ENCODE data around the gene CCP110.

Gene CCP110

GRCh38 chr16:19499006-19499405 lies 24.7 kb upstream of the CCP110 start:
- no peak overlapping the region for H3K4me3 ChIP-seq (ENCODE audit: low read depth in 1 of 2, low read length in 2 of 2)
- H3K27me3 ChIP-seq (ENCODE audit: insufficient read depth, low read length, poor library complexity) = no peaks in the 10 kb centered on the region
- no peak overlapping the region for H3K4me2 ChIP-seq (ENCODE audit: insufficient read depth, low read length)
- TF ChIP-seq EZH2 (IDR thresholded peaks at IDR 0.05; ENCODE audit: borderline replicate concordance, low read depth, low read length, severe bottlenecking) (no peak), CTCF (IDR thresholded peaks at IDR 0.05; ENCODE audit: borderline replicate concordance, extremely low read depth, low read length, poor library complexity, severe bottlenecking) (no peak)
- no peak overlapping the region for H3K27ac ChIP-seq (ENCODE audit: low read length)
- peaks cover 46% of the 10 kb centered on the region for H3K36me3 ChIP-seq (ENCODE audit: insufficient read depth, low read length)
- H3K9ac ChIP-seq (ENCODE audit: low read depth, low read length) = no peak overlapping the region
- ATAC-seq (ENCODE audit: insufficient read depth, low read depth) = no peak
- H2AFZ ChIP-seq (ENCODE audit: low read depth, low read length) = no peak overlapping the region
- H3K4me1 ChIP-seq (ENCODE audit: insufficient read depth, low read length) = no peaks in the 10 kb centered on the region
- no peak for DNase-seq
- H4K20me1 ChIP-seq (ENCODE audit: insufficient read depth, low read length) = peaks cover 2% of the 10 kb centered on the region; the same call in 1 of the 2 replicates
- H3K9me3 ChIP-seq (ENCODE audit: insufficient read depth, low read length, severe bottlenecking) = no peaks in the 10 kb centered on the region
- H3K79me2 ChIP-seq (ENCODE audit: insufficient read depth, low read length) = no peaks in the 10 kb centered on the region

GRCh38 chr16:19499481-19499880 lies 24.3 kb upstream of the CCP110 start:
- no peaks in the 10 kb centered on the region for H3K9me3 ChIP-seq (ENCODE audit: insufficient read depth, low read length, severe bottlenecking)
- H3K79me2 ChIP-seq (ENCODE audit: insufficient read depth, low read length) = no peaks in the 10 kb centered on the region
- no peak for ATAC-seq (ENCODE audit: insufficient read depth, low read depth)
- no peak overlapping the region for H3K4me2 ChIP-seq (ENCODE audit: insufficient read depth, low read length)
- peaks cover 2% of the 10 kb centered on the region; the same call in 1 of the 2 replicates for H4K20me1 ChIP-seq (ENCODE audit: insufficient read depth, low read length)
- H3K36me3 ChIP-seq (ENCODE audit: insufficient read depth, low read length) = peaks cover 51% of the 10 kb centered on the region
- TF ChIP-seq CTCF (IDR thresholded peaks at IDR 0.05; ENCODE audit: borderline replicate concordance, extremely low read depth, low read length, poor library complexity, severe bottlenecking) (no peak), EZH2 (IDR thresholded peaks at IDR 0.05; ENCODE audit: borderline replicate concordance, low read depth, low read length, severe bottlenecking) (no peak)
- H3K4me1 ChIP-seq (ENCODE audit: insufficient read depth, low read length) = no peaks in the 10 kb centered on the region
- H3K9ac ChIP-seq (ENCODE audit: low read depth, low read length) = no peak overlapping the region
- H3K4me3 ChIP-seq (ENCODE audit: low read depth in 1 of 2, low read length in 2 of 2) = no peak overlapping the region
- DNase-seq = no peak
- no peak overlapping the region for H3K27ac ChIP-seq (ENCODE audit: low read length)
- no peaks in the 10 kb centered on the region for H3K27me3 ChIP-seq (ENCODE audit: insufficient read depth, low read length, poor library complexity)
- no peak overlapping the region for H2AFZ ChIP-seq (ENCODE audit: low read depth, low read length)

- Histone ChIP-seq H3K27ac (ENCODE audit: low read length) (no peak overlapping the region), H2AFZ (ENCODE audit: low read depth, low read length) (no peak overlapping the region), H3K27me3 (ENCODE audit: insufficient read depth, low read length, poor library complexity) (no peaks in the 10 kb centered on the region), H3K9ac (ENCODE audit: low read depth, low read length) (no peak overlapping the region), H3K9me3 (ENCODE audit: insufficient read depth, low read length, severe bottlenecking) (no peaks in the 10 kb centered on the region), H4K20me1 (ENCODE audit: insufficient read depth, low read length) (peaks cover 2% of the 10 kb centered on the region; the same call in 1 of the 2 replicates), H3K4me1 (ENCODE audit: insufficient read depth, low read length) (no peaks in the 10 kb centered on the region), H3K4me2 (ENCODE audit: insufficient read depth, low read length) (no peak overlapping the region), H3K36me3 (ENCODE audit: insufficient read depth, low read length) (peaks cover 77% of the 10 kb centered on the region), H3K4me3 (ENCODE audit: low read depth in 1 of 2, low read length in 2 of 2) (no peak overlapping the region), H3K79me2 (ENCODE audit: insufficient read depth, low read length) (no peaks in the 10 kb centered on the region)
- peak; percentile 87 for TF ChIP-seq CTCF (IDR thresholded peaks at IDR 0.05; ENCODE audit: borderline replicate concordance, extremely low read depth, low read length, poor library complexity, severe bottlenecking)
- no peak for TF ChIP-seq EZH2 (IDR thresholded peaks at IDR 0.05; ENCODE audit: borderline replicate concordance, low read depth, low read length, severe bottlenecking)
- DNase-seq = peak; percentile 71
- ATAC-seq (ENCODE audit: insufficient read depth, low read depth) = peak; percentile 88
Observed at GRCh38 chr16:19502395-19503131, 21.2 kb upstream of the CCP110 start.

Measured in DND-41 (cell line).